ENCODE results near the gene RPL36A.

The RPL36A gene

GRCh38 chrX:101393530-101394305 is 2.9 kb downstream of the RPL36A start:
- ATAC-seq: no peak

DNA sequence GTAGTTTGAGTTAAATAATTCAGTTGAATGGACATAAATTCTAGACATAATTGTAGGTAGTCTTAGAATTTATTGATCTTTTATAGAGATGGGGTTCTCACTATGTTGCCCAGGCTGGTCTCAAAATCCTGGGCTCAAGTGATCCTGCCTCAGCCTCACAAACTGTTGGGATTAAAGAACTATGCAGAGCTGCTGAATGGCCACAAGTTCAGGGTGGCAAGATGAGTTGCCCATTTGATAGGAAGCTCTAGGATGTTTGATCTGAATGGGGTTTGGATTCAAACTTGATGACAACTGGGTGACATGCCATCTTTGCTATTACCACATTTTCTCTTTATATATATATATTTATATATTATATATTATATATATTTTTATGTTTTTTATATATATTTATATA is 3.6 kb downstream of the RPL36A start:
- ATAC-seq: no peak

DNA sequence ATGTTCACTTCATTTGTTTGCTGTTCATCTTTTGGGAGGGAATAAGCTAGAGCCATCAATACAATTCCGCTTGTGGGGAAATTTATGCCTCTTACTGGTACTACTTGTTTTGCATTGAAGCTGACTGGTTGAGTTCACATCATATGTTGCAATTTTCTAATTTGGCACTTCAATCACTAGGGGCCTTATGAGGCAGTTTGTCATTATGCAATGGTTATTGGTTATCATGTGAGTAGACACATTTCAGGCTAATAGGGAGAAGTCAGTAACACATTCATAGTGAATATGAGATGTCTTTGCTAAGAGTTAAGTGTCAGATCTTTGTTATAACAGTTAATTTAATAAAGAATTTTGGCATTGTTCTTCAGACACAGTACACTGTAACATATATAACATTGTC is 5.0 kb downstream of the RPL36A start:
- ATAC-seq: no peak

- ATAC-seq: no peak
Measured at GRCh38 chrX:101397779-101398178, 7.0 kb downstream of the RPL36A start.

GRCh38 chrX:101398694-101399093 is 7.9 kb downstream of the RPL36A start:
- no peak for ATAC-seq

- no peak for ATAC-seq
Measured at GRCh38 chrX:101399825-101400224, 9.0 kb downstream of the RPL36A start.

DNA sequence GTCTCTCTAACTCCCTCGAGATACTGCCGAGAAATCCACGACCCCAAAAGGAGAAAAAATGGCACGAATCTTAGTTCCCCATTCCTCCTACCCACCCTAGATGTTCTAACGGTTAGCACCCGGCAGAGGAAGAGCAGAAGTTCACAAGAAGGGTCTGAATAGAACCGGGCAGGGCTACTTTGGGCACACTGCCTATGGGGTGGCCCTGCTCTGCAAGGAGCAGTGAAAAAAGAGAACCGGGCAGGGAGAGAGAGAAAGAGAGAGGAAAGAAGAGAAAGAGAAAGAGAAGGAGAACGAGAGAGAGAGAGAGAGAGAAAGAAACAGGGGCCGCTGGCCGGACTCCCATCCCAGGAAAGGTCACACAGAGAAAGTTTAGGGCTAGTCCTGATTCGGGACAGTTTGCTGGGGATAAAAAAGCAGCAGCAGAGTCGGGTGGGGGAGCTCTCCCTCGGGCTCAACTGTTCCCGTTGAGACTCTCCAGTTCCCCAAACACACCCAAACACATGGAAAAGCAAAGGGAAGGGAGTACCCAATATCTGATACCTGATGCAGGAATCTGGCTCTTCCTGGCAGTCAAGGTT is 16.4 kb downstream of the RPL36A start:
- no peak for ATAC-seq

DNA sequence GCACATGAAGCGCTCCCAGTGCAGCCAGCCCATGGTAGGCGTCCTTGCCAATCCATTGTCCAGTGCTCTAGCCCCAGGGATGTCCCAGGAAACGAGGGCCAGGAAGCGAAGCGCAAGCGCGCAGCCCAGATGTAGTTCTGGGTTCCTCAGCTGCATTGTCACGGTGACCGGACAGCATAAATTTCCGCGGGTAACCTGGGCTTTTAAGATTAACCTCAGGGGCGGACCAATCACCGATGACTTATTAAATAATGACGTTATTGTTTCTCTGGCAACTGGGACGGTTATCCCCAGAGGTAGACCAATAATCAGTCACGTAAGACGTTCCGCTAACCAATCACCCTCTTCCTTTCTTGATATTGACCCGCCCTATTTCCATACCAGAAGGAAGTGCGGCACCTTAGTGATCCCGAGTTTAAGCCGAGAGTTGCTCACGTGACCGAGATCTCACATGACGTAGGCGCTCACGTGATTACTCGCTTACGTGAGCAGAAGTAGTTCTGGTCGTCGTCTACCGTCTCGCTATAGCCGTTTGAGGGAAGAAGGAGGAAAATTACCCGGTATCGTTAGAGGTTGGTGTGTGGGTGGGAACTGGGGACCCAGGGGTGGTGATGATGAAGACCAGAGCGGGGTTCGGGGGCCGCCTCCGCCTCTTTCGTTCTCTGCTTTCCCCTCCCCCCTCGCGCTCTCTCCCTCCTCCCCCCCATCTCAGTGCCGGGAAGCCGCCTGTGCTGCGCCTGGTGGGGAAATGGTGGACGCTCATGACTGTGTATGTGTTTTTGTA is 17.1 kb downstream of the RPL36A start, which contains the start of the genes GLA and HNRNPH2:
Gene GLA, minus strand, starts transcription at position 178 of the 784 bp plus-strand sequence. Its CDS starts 22 bp downstream, at position 156.
Gene HNRNPH2, plus strand, starts transcription at position 475 of the 784 bp plus-strand sequence. CDS start 3,767 bp downstream, outside the sequence.
- peak; percentile 90 to 94 for ATAC-seq

DNA sequence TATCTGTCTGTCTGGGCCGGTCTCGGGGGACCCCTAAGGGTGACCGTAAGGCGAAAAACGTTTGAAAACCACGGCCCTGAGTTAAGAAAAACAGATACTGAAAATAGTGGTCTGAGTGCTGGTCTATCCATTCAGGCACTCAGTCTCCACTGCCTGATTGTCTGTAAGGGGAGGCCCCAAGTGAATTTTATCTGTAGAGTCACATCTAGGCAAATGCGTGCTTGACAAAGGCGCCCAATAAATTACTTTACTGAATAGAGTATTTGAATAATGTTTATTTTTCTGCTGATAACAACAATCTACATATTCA is 17.7 kb downstream of the RPL36A start:
- peak; percentile 27 to 34 for ATAC-seq

GRCh38 chrX:101409043-101409442 is 18.2 kb downstream of the RPL36A start:
- ATAC-seq: no peak

DNA sequence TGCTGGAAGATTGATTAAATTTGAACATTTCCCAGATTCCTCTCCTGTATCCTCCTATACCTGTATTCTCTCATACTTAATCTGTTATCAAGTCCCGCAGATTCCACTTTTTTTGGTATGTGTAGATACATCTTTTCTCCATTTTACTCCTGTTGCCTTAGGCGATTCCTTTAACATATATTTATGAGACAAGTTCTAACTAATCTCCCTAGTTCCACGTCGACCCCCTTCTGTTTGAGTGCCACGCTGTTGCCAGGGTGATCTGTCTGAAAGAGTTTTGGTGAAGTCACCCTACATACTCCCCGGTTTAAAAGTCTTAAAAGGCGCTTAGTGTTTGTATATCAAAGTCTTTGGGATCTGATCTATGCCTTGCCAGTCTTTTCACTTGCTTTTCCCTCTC is 19.6 kb downstream of the RPL36A start:
- ATAC-seq: no peak

- ATAC-seq: no peak
Measured at GRCh38 chrX:101411984-101412383, 21.2 kb downstream of the RPL36A start.

DNA sequence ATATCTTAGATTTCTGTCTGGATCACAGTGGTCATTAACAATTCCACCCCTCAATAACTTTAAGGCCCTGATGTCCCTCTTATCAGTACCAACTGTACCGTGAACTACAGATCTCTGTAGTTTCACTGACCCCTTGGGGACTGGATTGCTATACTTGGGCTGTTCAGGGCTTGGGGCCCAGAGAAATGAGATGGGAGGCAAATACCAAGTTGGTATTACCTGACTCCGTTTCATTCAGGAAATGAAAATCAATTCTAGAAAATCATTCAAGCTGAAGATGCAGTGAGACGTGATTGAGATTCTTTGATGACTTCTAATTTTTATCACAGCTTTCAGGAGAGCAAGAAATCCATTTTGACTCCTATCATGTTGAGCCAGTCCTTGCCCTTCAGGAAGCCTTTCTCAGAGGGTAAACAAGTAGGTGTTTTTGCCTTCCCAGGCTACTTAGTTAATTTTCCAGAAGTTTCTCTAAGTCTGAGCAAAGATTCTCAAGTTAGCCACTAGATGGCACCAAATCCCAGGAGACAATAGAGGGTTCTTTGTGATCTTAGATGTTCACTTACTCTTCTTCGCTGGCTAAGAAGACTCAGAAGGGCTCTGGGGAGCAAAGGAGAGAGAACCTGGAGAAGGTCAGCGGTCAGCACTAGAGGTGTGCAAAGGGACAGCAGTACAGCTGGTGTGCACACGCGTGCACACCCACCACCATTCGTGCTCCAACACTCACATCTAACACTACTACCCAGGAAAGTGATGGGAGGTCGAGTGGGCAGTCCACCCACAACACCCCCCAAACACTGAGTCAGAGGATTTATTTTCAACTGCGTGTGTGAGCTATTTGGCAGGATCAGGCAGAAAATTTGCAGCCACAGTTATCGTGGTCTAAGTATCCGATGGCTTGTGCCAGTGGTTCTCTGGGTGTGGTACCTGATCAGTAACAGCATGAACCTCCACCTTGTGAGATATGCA is 24.7 kb downstream of the RPL36A start:
- ATAC-seq: peak; percentile 71

- no peak for ATAC-seq
Measured at GRCh38 chrX:101416691-101417090, 25.9 kb downstream of the RPL36A start.

GRCh38 chrX:101417190-101417589 is 26.4 kb downstream of the RPL36A start:
- ATAC-seq: no peak

DNA sequence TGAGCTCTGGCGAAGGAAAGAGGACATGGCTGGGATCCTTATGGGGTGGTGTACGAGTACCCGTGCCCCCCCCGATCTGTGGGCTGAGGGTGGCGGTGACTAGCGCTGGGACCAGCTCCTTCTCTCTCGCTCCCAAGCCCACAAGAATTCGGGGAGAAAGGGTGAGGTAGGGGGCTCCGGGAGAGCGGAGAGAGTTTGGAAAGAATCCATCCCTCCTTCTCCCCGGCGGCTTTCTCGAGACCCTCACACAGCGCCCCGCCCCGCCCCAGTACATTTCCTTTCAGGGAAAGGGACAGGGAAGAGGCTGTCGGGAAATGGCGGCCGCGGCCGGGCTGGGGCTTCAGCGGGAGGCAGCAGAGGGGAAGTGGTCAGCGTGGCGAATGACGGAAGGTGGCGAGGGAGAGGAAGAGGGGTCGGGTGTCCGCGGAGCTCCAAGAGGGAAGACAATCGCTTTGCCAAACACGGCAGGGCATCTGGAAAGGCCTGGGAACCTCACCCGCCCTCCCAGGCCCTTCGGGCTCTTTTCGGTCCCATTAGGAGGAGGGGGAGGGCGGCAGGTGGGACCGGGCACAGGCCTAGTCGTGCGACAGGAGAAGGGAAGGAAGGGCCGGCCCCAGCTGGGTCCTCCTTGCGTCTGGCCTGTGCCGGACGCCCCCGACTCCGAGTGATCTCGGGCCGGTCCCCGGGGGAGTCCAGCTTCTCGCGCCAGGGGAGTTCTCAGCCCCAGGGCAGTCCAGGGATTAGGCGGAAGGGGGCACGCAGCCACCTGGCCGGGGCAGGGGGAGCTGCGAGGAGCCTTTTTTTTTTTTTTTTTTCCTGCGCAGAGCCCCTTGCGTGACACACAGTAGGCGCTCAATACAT is 27.4 kb downstream of the RPL36A start:
- ATAC-seq: peak; percentile 20 to 47

- no peak for ATAC-seq
Measured at GRCh38 chrX:101419489-101419888, 28.7 kb downstream of the RPL36A start.

GRCh38 chrX:101427954-101428353 is 37.1 kb downstream of the RPL36A start:
- no peak for ATAC-seq

DNA sequence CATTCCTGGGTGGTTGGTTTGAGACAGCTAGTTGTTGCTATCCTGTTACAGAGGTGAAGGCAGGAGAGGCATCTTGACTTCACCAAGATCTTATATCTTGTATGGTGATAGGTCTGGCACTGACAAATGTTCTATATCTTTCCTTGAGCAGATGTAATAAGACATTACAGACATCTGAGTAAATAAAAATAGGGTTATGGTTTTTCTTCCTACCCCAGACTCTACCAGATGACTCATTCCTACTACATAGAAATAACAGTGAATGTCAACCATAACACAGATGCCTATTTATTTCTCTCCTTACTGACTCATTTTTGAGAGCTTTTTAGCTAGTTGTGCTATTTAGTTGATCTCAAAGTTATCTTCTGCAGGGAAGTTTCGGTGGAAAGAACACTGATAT is 39.1 kb downstream of the RPL36A start:
- peak; percentile 79 to 81 for ATAC-seq

- peak; percentile 85 to 88 for ATAC-seq
Measured at GRCh38 chrX:101430457-101431078, 39.8 kb downstream of the RPL36A start.

DNA sequence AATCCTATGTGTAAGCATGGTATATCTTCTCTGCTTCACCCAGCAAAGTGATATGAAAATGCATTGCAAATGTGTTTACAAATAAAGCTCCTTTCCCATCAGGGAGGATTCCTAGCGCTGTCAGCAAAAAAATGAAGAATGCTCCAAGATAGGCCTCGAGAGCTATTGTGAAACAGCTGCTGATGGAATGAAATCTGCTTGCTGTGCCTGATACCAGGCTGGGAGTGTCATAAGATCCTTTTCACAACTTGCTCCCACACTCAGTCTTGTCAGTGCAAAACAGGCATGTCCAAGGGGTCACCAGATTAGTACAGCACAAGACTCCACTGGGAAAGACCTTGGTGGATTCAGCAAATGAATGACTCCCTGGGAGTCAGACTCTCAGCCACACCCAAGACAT is 51.3 kb downstream of the RPL36A start:
- no peak for ATAC-seq

Data from activated CD4-positive, CD25-positive, alpha-beta regulatory T cell treated with anti-CD3 and anti-CD28 coated beads, Interleukin-2, amount 50 U/mL, for 24 hours (primary cell).